Measurements from ENCODE around the gene PAN3. TPM values are rescaled to one million over a fixed set of nuclear protein-coding genes. Genes with fewer than 3 reads are reported as not detected.

Gene PAN3
- total RNA-seq, 1 donor from 2014 or later = 34.5 TPM

DNA sequence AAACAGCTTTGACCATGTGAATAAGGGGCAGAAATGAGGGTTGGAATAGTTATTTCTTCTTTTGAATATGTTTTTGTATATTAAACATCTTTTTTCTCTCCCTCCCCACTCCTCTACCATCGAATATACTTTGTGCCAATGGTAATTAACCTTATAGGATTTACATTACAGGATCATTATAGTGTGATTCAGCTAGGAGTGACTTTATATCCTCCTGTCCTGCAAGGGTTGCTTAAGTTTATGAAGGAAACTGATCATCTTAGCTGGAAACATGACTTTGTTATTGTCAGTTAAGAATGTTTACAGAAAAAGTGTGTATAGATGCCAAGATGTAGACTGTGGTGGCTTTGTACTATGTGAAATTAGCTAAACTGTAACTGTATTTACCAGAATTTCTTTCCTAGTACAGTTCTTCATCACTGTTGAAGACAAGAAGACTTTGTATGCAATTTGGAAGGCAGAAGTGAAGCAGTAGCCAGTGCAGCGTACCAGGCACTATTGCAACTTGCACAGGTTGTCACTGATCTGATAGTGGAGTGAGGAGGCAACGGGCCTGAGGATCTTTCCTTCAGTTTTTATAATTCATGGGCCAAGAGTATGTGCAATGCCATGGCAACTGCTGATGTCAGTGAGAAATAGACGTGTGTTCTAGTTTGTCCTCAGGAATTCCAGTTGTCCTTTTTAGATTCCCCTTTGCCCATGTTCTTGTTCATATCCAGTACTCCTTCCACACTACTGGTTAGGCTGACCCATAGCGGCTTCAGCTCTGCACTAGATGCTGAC lies 8.2 kb upstream of the PAN3 start:
- Histone ChIP-seq H3K36me3 (no peaks in the 10 kb centered on the region), H3K27me3 (no peaks in the 10 kb centered on the region), H3K27ac (no peak overlapping the region), H3K9me3 (no peaks in the 10 kb centered on the region), H3K4me1 (no peaks in the 10 kb centered on the region), H3K4me3 (no peak overlapping the region)
- DNase-seq (ENCODE audit: low spot score in 2 of 2) = no peak
- intact Hi-C loops (cut with DNase I) = loop anchor here (10.0 kb wide), 3 partner anchors 665 to 1145 kb away; partner anchors contain the start of gene RASL11A
- TF ChIP-seq, protein P1, sequence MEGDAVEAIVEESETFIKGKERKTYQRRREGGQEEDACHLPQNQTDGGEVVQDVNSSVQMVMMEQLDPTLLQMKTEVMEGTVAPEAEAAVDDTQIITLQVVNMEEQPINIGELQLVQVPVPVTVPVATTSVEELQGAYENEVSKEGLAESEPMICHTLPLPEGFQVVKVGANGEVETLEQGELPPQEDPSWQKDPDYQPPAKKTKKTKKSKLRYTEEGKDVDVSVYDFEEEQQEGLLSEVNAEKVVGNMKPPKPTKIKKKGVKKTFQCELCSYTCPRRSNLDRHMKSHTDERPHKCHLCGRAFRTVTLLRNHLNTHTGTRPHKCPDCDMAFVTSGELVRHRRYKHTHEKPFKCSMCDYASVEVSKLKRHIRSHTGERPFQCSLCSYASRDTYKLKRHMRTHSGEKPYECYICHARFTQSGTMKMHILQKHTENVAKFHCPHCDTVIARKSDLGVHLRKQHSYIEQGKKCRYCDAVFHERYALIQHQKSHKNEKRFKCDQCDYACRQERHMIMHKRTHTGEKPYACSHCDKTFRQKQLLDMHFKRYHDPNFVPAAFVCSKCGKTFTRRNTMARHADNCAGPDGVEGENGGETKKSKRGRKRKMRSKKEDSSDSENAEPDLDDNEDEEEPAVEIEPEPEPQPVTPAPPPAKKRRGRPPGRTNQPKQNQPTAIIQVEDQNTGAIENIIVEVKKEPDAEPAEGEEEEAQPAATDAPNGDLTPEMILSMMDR (IDR thresholded peaks at IDR 0.05) = no peak

DNA sequence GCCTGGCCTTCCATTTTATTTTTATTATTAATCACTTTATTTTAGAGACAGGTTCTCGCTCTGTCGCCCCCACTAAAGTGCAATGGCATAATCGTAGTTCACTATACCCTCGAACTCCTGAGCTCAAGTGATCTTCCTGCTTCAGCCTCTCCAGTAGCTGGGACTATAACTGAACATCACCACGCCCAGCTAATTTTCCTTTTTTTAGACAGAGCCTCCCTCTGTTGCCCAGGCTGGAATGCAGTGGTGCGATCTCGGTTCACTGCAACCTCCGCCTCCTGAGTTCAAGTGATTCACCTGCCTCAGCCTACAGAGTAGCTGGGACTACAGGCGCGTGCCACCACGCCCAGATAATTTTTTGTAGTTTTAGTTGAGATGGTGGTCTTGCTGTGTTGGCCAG lies 6.7 kb upstream of the PAN3 start:
- DNase-seq (ENCODE audit: low spot score in 2 of 2) = no peak
- intact Hi-C loops (cut with DNase I) = loop anchor here (10.0 kb wide), 3 partner anchors 663 to 1147 kb away; partner anchors contain the start of gene RASL11A
- Histone ChIP-seq H3K36me3 (no peaks in the 10 kb centered on the region), H3K4me1 (no peaks in the 10 kb centered on the region), H3K27ac (no peak overlapping the region), H3K9me3 (no peaks in the 10 kb centered on the region), H3K27me3 (no peaks in the 10 kb centered on the region), H3K4me3 (no peak overlapping the region)
- TF ChIP-seq, protein P1 (IDR thresholded peaks at IDR 0.05) = no peak

DNA sequence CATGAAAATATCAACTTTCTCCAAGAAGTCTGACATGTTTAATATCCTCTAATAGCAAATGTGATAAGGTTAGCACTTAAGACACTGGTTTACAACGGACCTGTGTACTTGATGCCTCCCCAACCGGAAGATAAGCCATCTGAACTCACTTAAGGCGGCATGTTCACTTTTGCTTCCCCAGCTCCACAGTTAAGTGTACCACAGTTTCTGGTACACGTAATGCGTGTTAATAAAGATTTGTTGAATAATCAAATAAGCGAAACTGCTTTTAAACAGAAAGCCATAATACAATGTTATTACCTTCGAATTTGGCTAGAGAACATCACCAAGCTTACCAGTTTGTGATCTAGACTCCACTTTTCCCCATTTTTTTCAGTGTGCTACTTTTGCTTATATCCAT lies 1.4 kb upstream of the PAN3 start:
- H3K9me3 ChIP-seq = no peaks in the 10 kb centered on the region
- no peaks in the 10 kb centered on the region for H3K36me3 ChIP-seq
- peaks cover 0 to 14% of the 10 kb centered on the region in 2 donors for H3K4me1 ChIP-seq
- no peaks in the 10 kb centered on the region for H3K27me3 ChIP-seq
- DNase-seq (ENCODE audit: low spot score in 2 of 2) = no peak
- TF ChIP-seq, protein P1 (IDR thresholded peaks at IDR 0.05) = no peak
- intact Hi-C loops (cut with DNase I) = loop anchor here (5.0 to 10.0 kb wide), 4 partner anchors 515 to 1152 kb away; partner anchors contain the start of genes LNX2, POLR1D and RASL11A
- no peak overlapping the region for H3K27ac ChIP-seq
- peak overlapping the region; percentile 81 to 95 for H3K4me3 ChIP-seq

DNA sequence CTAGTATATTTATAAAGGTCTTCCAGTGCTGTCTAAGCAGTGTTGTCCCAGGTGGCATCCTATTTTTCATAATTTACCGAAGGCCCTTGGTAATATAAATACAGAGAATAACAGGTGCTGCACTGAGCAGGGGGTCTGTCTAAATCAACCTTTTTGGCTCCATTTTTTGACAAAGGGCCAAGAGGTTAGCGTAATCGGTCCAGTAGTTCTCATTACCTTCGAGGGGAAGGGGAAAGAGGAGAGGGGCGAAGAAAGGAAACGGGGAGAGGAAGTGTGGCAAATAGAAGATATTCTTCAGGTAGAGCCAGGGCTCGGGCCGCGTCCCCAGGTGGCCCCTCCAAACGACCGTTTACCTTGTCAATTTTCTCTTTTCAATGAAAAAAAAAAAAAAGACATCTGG lies 749 bp upstream of the PAN3 start:
- peak overlapping the region; percentile 81 to 95 for H3K4me3 ChIP-seq
- TF ChIP-seq, protein P1 (IDR thresholded peaks at IDR 0.05) = no peak
- H3K27me3 ChIP-seq = no peaks in the 10 kb centered on the region
- H3K4me1 ChIP-seq = peaks cover 0 to 16% of the 10 kb centered on the region in 2 donors
- peak overlapping the region; percentile 90 to 100 for H3K27ac ChIP-seq
- intact Hi-C loops (cut with DNase I) = loop anchor here (5.0 to 10.0 kb wide), 4 partner anchors 515 to 1153 kb away; partner anchors contain the start of genes LNX2, POLR1D and RASL11A
- no peaks in the 10 kb centered on the region for H3K36me3 ChIP-seq
- no peaks in the 10 kb centered on the region for H3K9me3 ChIP-seq
- DNase-seq (ENCODE audit: low spot score in 2 of 2) = no peak

DNA sequence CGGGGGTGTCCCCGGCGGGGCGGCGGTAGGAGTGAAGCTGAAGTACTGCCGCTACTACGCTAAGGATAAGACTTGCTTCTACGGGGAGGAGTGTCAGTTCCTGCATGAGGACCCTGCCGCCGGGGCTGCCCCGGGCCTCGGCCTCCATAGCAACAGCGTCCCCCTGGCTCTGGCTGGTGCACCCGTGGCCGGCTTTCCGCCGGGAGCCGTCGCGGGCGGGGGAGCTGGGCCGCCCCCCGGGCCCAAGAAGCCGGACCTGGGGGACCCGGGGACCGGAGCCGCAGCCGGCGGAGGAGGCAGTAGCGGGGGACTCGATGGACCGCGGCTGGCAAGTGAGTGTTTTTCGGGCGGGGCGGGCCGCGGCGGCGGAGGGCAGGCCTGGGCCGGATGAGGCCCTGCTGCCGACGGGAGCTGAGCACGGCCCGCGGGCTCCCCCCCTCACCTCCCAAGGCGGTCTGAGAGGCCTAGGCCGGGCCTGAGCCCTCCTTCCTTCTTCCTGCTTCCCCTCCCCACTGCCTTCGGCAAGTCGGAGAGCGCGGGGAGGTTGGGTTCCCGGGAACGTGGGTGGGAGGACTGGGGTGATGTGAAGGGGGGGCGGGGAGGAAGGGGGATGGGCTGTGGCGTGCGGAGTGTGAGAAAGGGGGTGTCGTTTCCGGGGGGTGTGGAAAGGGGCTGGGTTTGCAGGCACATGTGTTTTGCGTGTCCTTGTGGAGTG lies 568 bp downstream of the PAN3 start:
- Histone ChIP-seq H3K4me3 (peak overlapping the region; percentile 81 to 95), H3K9me3 (no peaks in the 10 kb centered on the region), H3K4me1 (peaks cover 0 to 16% of the 10 kb centered on the region in 2 donors), H3K27me3 (no peaks in the 10 kb centered on the region), H3K36me3 (no peaks in the 10 kb centered on the region), H3K27ac (peak overlapping the region; percentile 90 to 100)
- peak; percentile 36 to 86 for DNase-seq (ENCODE audit: low spot score in 2 of 2)
- intact Hi-C loops (cut with DNase I) = loop anchor here (2.0 to 10.0 kb wide), 5 partner anchors 517 to 1154 kb away; partner anchors contain the start of genes LNX2, POLR1D, POMP and RASL11A
- TF ChIP-seq, protein P1 (IDR thresholded peaks at IDR 0.05) = no peak
